OCI-LY7 (cell line): Measurements from ENCODE around the gene SDHC. TPM values are rescaled to one million over a fixed set of nuclear protein-coding genes. Genes with fewer than 3 reads are reported as not detected.
A peak's percentile ranks its signal among the peaks of the same experiment; 100 is the strongest.
"Not testable (repeated sequence)": the region's sequence is repeated elsewhere in the genome, so short reads cannot be mapped to it uniquely, and the experiment has no call there.

Experiments used
- BruUV-seq: library from RNA; stranded (reverse); fragments of 400-500 nt; replicated peaks from 2 replicates; lab custom pipeline; 2021; lab: Mats Ljungman, UMichigan
- CTCF ChIA-PET: fragments of 300-600 bp; sonication (Branson Sonifier 250); formaldehyde crosslinking; loops from one replicate; lab custom pipeline; 2022; ENCODE audit warnings: antibody characterized with exemption; ENCODE audit not compliant: unreplicated experiment; lab: Charles Lee
- POLR2A ChIA-PET: fragments of 300-600 bp; sonication (Branson Sonifier 250); formaldehyde crosslinking; loops from one replicate; lab custom pipeline; 2022; ENCODE audit warnings: antibody characterized with exemption; lab: Charles Lee
- DNase-seq: peaks from one replicate; pipeline ENCODE4 v3.0.0-alpha.2; 2015; ENCODE audit warnings: low spot score
- H2AFZ ChIP-seq: fragments of 200-600 bp; sonication (generic), shearing (Covaris generic); 2 replicates; pipeline ENCODE4 v1.6.1; 2014; ENCODE audit warnings: mild to moderate bottlenecking, antibody characterized with exemption, low read length, moderate library complexity
- H3K27ac ChIP-seq: fragments of 200-600 bp; sonication (generic); 2 replicates; pipeline ENCODE4 v1.5.1; 2014; ENCODE audit warnings: mixed run types, low read depth, mild to moderate bottlenecking, moderate library complexity, low read length, inconsistent platforms; ENCODE audit not compliant: poor library complexity, severe bottlenecking
- H3K36me3 ChIP-seq: fragments of 200-600 bp; sonication (generic); 2 replicates; pipeline ENCODE4 v1.6.1; 2014; ENCODE audit warnings: mild to moderate bottlenecking, antibody characterized with exemption, low read length, moderate library complexity, mixed read lengths; ENCODE audit not compliant: insufficient read depth
- H3K4me1 ChIP-seq: fragments of 200-600 bp; sonication (generic); 2 replicates; pipeline ENCODE4 v1.5.1; 2014; ENCODE audit warnings: mild to moderate bottlenecking, low read length; ENCODE audit not compliant: insufficient read depth, poor library complexity, severe bottlenecking
- H3K4me2 ChIP-seq: fragments of 200-600 bp; sonication (generic); 2 replicates; pipeline ENCODE4 v1.6.1; 2014; ENCODE audit warnings: mild to moderate bottlenecking, low read length
- H3K4me3 ChIP-seq: fragments of 200-600 bp; sonication (generic); 2 replicates; pipeline ENCODE4 v1.5.1; 2014; ENCODE audit warnings: mild to moderate bottlenecking, low read depth, low read length; ENCODE audit not compliant: poor library complexity, severe bottlenecking
- H3K79me2 ChIP-seq: fragments of 200-600 bp; sonication (generic); 2 replicates; pipeline ENCODE4 v1.6.1; 2016; ENCODE audit warnings: low read depth, mild to moderate bottlenecking, low read length, moderate library complexity, mixed read lengths; ENCODE audit not compliant: insufficient read depth
- H3K9me2 ChIP-seq: fragments of 200-600 bp; sonication (generic); 2 replicates; pipeline ENCODE4 v1.6.1; 2016; ENCODE audit warnings: mild to moderate bottlenecking, low read length, mixed read lengths; ENCODE audit not compliant: insufficient read depth
- H3K9me3 ChIP-seq: fragments of 200-600 bp; sonication (generic); 2 replicates; pipeline ENCODE4 v1.6.1; 2014; ENCODE audit warnings: mild to moderate bottlenecking, mixed run types, low read length, mixed read lengths
- H4K20me1 ChIP-seq: fragments of 200-600 bp; sonication (generic); 2 replicates; pipeline ENCODE4 v1.6.1; 2014; ENCODE audit warnings: mild to moderate bottlenecking, antibody characterized with exemption, low read length, moderate library complexity, mixed read lengths; ENCODE audit not compliant: insufficient read depth
- EZH2phosphoT487 ChIP-seq: fragments of 200-600 bp; sonication (generic); IDR thresholded peaks from 2 replicates; pipeline ENCODE4 v1.6.1; 2018; ENCODE audit warnings: low read depth, borderline replicate concordance, mild to moderate bottlenecking, mixed run types, antibody characterized with exemption, low read length, moderate library complexity, mixed read lengths
- intact Hi-C: fragments of 100-400 bp; cut with micrococcal nuclease; formaldehyde crosslinking; loops from one replicate; pipeline ENCODE4 v1.10.0; 2022; ENCODE audit not compliant: unreplicated experiment
- total RNA-seq, 2 experiments: library from RNA; depleted of rRNA in 1 of 2; stranded (reverse); fragments of >200 nt in 1 of 2; shearing (Covaris generic) in 1 of 2; gene quantifications; 2 replicates each; pipeline ENCODE4 v1.2.3, GENCODE V29; 2014 to 2022
- TF ChIP-seq, protein P1 (sequence below): fragments of 200-600 bp; sonication (generic); conservative IDR thresholded peaks from 2 replicates; pipeline ENCODE4 v1.5.1; 2014; ENCODE audit warnings: mild to moderate bottlenecking, antibody characterized with exemption, low read length, moderate library complexity, mixed read lengths

The SDHC gene
- total RNA-seq, 2 experiments from 2014 or later: 20.6 to 175 TPM

DNA sequence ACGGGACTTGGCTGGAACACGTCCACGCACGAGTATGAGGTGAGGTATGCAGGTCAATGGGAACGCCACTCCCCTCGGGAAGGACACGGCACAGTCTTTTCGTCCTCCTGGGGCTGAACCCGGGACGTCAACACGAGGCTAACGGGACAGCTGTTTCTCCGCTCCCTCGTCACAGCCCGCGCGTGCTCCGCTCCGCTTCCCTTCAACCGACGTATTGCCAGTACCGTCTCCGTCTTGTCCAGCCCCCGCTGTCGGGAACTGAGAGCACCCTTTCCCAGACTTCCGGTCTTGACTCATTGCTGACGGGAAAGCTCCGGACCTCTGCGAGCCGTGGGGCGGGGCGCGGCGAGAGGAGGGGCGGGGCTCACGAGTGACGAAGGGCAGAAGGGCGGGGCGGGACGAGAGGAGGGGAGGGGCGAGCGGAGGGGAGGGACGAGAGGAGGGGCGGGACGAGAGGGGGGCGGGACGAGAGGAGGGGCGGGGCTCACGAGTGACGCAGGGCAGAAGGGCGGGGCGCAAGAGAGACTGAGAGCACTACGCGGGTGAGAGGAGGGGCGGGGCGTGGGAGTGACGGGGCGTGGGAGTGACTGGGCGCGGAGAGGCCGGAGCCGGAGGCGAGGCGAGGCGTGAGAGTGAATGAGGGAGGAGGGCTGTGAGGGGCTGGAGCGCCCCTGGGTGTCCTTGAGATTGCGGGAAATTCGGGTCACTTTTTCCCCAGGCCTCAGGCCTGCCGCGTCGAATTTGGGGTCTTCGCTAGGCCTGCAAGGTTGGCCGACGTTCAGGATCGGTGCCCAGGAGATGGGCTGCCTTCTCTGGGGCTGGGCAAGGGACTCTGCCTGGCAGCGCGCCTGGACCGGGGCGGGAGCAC, 75.7 kb downstream of the SDHC start:
- DNase-seq: peak; percentile 90
- ChIA-PET POLR2A (interaction anchor here (0.6 to 1.2 kb wide), 6 partner anchors 10 to 353 kb away, joined by 3 to 14 read pairs (median 3); no protein-coding TSS in a partner anchor), CTCF (interaction anchor here (0.5 to 1.4 kb wide), 6 partner anchors 10 to 294 kb away, joined by 3 to 6 read pairs (median 3); partner anchors contain the start of gene PPOX)
- H3K9me2 ChIP-seq: no peaks in the 10 kb centered on the region
- H2AFZ ChIP-seq: peak overlapping the region; percentile 96
- TF ChIP-seq EZH2phosphoT487: no peak
- TF ChIP-seq, protein P1, sequence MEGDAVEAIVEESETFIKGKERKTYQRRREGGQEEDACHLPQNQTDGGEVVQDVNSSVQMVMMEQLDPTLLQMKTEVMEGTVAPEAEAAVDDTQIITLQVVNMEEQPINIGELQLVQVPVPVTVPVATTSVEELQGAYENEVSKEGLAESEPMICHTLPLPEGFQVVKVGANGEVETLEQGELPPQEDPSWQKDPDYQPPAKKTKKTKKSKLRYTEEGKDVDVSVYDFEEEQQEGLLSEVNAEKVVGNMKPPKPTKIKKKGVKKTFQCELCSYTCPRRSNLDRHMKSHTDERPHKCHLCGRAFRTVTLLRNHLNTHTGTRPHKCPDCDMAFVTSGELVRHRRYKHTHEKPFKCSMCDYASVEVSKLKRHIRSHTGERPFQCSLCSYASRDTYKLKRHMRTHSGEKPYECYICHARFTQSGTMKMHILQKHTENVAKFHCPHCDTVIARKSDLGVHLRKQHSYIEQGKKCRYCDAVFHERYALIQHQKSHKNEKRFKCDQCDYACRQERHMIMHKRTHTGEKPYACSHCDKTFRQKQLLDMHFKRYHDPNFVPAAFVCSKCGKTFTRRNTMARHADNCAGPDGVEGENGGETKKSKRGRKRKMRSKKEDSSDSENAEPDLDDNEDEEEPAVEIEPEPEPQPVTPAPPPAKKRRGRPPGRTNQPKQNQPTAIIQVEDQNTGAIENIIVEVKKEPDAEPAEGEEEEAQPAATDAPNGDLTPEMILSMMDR: no peak
- H3K4me2 ChIP-seq: peak overlapping the region; percentile 97
- H3K27ac ChIP-seq: no peak overlapping the region
- H3K79me2 ChIP-seq: no peaks in the 10 kb centered on the region
- peaks cover 18% of the 10 kb centered on the region for H3K4me1 ChIP-seq
- no peaks in the 10 kb centered on the region for H3K36me3 ChIP-seq
- H3K9me3 ChIP-seq: no peaks in the 10 kb centered on the region
- no TSS peak for BruUV-seq
- H3K4me3 ChIP-seq: peak overlapping the region; percentile 84
- no peaks in the 10 kb centered on the region for H4K20me1 ChIP-seq
- intact Hi-C loops: loop anchor here (10.0 kb wide), 1 partner anchor 55 kb away; no protein-coding TSS in a partner anchor

DNA sequence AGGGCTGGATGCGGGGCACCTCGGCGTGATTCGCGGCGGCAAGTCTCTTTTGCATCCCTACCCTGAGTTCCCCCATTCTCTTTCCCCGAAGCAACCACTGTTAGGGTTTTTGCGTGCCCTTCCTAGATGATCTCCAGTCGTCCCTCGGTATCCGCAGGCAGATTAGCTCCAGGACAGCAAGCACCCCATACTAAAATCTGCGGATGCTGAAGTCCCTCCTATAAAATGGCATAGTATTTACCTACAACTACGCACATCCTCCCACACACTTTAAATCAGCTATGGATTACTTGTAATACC, 76.3 kb downstream of the SDHC start:
- Histone ChIP-seq H4K20me1 (no peaks in the 10 kb centered on the region), H3K36me3 (no peaks in the 10 kb centered on the region), H3K4me3 (peak overlapping the region; percentile 84), H3K9me3 (no peaks in the 10 kb centered on the region), H3K27ac (no peak overlapping the region), H2AFZ (peak overlapping the region; percentile 90), H3K4me2 (peak overlapping the region; percentile 97), H3K79me2 (no peaks in the 10 kb centered on the region), H3K4me1 (peaks cover 18% of the 10 kb centered on the region), H3K9me2 (no peaks in the 10 kb centered on the region)
- intact Hi-C loops: loop anchor here (10.0 kb wide), 1 partner anchor 54 kb away; no protein-coding TSS in a partner anchor
- ChIA-PET CTCF (interaction anchor here (0.5 to 1.4 kb wide), 2 partner anchors 10 to 68 kb away, joined by 3 read pairs; no protein-coding TSS in a partner anchor), POLR2A (interaction anchor here (1.3 kb wide), 1 partner anchor 10 kb away, joined by 6 read pairs; no protein-coding TSS in a partner anchor)
- TSS peak; percentile 86 for BruUV-seq
- TF ChIP-seq, protein P1: no peak
- TF ChIP-seq EZH2phosphoT487: no peak
- DNase-seq: peak; percentile 31

DNA sequence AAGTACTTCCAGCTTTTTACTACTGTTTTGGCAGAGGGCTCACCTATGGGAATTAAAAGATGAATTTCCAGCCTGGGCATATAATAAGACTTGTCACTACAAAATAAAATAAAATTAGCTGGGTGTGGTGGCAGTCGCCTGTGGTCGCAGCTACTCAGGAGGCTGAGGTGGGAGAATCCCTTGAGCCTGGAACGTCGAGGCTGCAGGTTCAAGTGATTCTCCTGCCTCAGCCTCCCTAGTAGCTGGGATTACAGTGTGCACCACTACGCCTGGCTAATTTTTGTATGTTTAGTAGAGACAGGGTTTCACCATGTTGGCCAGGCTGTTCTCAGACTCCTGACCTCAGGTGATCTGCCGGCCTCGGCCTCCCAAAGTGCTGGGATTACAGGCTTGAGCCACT, 77.0 kb downstream of the SDHC start:
- H3K36me3 ChIP-seq, BruUV-seq, H3K9me2 ChIP-seq, H4K20me1 ChIP-seq, H3K27ac ChIP-seq, DNase-seq, H3K79me2 ChIP-seq, H3K9me3 ChIP-seq: not testable (repeated sequence)
- ChIA-PET POLR2A (interaction anchor here (1.3 kb wide), 1 partner anchor 9 kb away, joined by 6 read pairs; no protein-coding TSS in a partner anchor), CTCF (interaction anchor here (1.4 kb wide), 1 partner anchor 9 kb away, joined by 3 read pairs; no protein-coding TSS in a partner anchor)
- Histone ChIP-seq H2AFZ (peak overlapping the region; percentile 90; the same call in 1 of the 2 replicates), H3K4me1 (peaks cover 18% of the 10 kb centered on the region), H3K4me3 (peak overlapping the region; percentile 84), H3K4me2 (peak overlapping the region; percentile 97)
- intact Hi-C loops: loop anchor here (10.0 kb wide), 1 partner anchor 54 kb away; no protein-coding TSS in a partner anchor
